GM19239 (cell line): ENCODE data around the gene NAT8.
"Not testable (repeated sequence)": the region's sequence is repeated elsewhere in the genome, so short reads cannot be mapped to it uniquely, and the experiment has no call there.

Source experiments
- DNase-seq: peaks from one replicate; pipeline ENCODE4 v3.0.0; 2011; ENCODE audit warnings: low spot score; ENCODE audit not compliant: insufficient read length
- FAIRE-seq: peaks from 2 replicates; lab custom pipeline; 2011; peaks lifted over from hg19 to GRCh38; lab: Jason Lieb, UNC

Gene NAT8, protein sequence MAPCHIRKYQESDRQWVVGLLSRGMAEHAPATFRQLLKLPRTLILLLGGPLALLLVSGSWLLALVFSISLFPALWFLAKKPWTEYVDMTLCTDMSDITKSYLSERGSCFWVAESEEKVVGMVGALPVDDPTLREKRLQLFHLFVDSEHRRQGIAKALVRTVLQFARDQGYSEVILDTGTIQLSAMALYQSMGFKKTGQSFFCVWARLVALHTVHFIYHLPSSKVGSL

DNA sequence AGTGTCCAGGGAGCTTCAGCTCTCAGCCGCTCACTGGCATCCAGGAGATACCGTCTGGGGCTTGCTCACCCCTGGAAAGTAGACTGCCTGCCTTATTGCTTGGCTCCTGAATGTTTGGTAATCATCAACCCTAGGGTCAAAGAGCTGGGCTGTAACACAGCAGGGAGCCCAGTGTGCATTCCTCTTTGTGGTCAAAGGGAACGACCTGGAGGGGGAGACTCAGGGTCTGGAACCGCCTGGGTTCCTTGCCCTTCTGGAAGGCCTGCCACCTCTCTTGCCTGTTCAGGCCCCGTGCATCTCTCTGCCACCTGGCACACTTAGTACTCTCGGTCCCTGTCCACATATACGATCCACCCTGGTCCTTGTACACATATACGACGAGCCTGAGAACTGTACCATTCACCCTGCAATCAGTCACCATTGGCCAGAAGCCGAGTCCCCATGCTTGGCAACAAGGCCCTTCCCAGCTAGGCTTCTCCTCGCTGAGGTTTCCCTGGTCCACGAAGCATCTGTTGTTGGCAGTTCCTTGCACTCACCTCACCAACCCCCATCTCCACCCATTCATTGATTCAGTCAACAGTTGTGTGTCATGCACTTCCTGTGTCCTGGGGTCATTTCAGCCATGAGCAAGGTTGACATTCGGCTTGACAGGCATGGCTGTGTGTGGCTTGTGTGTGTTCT, at the start of gene NAT8:
TSS of gene NAT8 (minus strand) at position 85 of the 681 bp plus-strand sequence. CDS start 794 bp downstream, outside the sequence.
- FAIRE-seq (no peak), DNase-seq (no peak)

DNA sequence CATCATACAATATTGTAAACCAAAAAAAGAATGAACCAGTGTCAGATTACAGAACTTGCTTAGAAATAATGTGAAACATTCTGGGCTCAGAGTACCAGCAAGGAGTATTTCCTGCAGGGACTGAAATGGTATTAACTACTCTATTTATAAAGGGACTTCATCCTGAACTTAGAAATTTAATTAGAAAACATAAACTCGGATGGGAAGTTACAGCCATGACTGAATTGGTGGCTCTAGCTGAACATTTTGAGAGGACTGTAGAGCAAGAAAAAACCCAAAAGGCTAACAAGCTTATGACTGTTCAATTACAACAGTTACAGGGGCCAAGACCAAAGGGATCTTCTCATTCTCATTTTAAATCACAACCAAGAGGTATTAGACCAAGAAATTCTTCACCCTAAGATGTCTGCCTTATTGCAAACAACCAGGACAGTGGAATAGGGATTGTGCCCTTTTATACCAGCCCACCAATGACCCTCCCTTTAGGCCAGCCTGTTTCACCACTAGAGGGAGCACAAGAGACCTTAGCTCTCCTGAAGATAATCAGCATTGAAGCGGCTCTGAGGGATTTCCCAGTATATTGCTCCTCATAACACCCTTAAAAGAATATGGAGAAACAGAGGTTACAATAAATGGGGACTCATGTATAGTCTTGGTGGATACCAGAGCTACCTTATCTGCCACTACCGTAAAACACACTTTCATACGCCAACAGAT, 48.3 kb upstream of the NAT8 start:
- DNase-seq = not testable (repeated sequence)

DNA sequence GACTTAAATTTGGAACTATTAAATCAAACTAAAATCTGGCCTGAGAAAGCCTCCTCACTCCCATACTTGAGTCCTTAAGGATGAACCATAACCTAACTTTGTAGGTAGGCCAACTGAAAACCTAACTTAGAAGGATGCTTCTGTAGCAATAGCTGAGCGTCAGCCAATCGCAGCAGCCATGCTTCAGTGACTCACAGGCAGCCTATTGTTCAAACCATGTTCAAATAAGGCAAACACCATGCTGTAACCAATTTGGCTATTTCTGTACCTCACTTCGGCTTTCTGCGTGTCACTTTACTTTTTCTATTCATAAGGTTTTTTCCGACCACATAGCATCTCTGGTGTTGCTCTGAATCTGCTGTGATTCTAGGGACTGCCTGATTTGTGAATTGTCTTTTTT, 46.3 kb upstream of the NAT8 start:
- FAIRE-seq, DNase-seq: not testable (repeated sequence)

More for the DNA sequence above, 48.3 kb upstream of the NAT8 start:
- peak; percentile 95 for FAIRE-seq

DNA sequence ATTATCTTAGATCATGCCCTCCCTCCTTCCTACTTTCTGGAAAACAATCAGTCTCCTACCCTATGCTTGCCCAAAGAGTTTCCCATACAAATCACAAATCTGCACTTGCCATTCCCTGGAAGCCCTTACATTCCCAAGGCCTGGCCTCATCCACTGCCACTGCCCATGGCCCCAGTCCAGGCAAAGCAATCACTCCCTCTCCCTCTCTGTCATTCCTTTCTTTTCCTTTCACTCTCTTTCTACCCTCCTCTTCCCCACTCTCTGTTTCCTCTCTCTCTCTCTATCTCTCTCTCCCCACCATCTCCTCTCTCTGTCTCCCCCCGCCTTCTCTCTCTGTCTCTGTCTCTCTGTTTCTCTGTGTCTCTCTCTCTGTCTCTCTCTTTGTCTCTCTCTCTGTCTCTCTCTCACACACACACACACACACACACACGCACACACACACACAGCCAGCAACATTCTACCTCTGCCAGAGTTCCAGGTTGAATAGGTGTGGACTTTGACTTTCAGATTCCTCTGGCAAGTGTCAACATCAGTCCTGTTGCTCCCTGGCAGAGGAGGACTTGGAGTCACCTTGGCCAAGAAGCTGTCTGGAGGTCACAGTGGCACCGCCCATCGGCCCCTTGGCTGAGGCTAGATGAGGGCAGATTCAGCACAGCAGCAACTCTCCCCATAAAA, 43.7 kb upstream of the NAT8 start:
- DNase-seq (no peak), FAIRE-seq (no peak)

DNA sequence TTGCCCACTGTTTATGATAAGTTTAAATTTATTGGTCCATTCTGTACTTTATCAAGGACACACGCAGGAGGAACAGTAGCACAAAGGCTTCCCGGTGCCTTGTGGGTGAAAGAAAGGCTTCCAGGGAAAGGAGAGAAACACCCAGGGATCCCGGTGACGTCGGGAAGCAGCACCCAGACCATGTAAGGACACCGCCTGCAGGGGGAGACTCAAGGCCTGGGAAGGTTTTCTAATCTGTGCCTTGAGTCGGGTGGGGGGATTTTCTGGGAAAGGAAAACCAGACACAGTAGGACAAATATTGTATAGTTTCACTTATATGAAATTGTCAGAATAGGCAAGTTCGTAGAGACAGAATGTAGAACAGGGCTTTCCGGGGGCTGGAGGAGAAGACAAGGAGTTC, 42.7 kb upstream of the NAT8 start:
- not testable (repeated sequence) for FAIRE-seq, DNase-seq

DNA sequence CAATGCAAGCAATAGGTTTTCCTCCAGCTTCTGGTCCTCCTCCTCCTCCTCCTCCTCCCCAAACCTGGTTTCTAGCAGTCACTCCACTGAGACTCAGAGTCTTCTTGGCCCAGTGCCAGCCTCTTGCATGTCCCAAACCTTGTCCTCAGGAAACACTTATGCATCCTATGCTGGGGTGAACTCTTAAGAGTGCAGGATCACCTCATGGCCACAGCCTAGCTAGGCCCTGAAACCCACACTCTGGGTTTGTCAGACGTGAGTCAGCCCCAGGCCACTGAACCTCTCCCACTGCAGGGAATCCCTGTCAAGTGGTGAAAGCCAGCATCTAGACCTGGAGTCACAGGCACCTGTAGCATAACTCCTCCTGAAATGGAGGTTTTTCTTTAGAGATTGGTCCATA, 42.1 kb upstream of the NAT8 start:
- DNase-seq, FAIRE-seq: not testable (repeated sequence)

DNA sequence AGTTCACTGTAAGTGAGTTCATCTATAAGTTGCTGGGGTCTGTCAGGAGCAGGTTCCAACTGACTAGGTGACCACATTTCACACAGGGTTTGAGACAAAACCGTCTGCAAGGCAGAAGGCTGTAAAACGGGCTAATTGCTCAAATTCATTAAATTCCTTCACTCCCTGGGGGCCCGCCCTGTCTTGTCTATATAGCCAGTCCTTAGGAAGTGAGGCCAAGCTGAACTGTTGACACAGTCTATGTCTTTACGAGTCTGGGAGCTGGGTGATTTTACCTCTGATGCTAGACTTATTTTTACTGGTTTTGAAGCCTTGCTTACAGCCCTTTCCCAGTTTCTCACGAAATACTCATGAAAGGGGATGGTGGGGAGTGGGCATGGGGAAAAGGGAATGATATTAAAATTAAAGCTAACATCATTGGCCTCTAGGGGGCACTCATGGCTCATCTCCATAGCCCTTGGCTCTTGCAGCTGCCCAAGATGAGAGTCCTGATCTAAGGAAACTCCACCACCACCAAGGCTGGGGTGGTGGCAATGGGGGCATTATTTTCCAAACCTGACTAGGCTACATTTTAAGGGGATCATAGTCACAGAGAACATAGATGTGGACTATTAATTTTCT, 37.8 kb upstream of the NAT8 start:
- not testable (repeated sequence) for DNase-seq, FAIRE-seq

DNA sequence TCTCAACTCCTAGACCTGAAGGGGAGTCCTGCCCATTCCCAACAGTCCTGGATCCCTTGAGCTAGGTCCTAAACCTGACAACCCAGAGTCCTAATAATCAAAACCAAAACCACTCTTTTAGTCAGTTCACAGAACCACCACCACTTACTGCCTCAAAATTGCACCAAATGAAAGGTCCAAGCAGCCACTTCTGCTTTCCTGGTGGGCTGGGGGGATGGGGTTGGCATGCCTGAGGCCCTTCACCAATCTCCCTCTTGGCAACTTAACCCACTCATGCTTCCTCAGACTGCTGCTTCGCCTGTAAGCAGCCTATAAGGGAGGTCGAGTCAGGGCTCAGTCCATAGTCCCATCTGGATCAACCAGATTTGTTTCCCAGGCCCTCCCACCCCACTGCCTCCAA, 37.0 kb upstream of the NAT8 start:
- FAIRE-seq, DNase-seq: not testable (repeated sequence)

DNA sequence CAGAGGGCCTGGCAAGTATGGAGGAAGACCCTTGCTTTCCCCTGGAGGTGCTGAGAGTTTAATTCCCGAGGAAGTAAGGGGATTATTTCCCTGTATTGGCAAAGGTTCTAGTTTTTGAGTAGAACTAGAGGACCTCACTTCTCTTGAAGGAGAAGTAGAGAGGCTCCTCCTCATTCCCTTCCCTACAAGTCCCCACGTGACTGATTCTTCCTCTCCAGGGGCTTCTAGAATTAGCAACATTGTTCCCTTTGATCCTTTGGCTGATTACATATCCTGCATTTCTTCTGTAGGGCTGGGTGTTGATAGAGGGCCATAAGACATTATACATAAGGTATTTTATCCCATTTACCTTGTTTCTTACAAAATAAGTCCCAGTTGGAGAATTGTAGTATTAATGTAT, 35.8 kb upstream of the NAT8 start:
- not testable (repeated sequence) for FAIRE-seq, DNase-seq

DNA sequence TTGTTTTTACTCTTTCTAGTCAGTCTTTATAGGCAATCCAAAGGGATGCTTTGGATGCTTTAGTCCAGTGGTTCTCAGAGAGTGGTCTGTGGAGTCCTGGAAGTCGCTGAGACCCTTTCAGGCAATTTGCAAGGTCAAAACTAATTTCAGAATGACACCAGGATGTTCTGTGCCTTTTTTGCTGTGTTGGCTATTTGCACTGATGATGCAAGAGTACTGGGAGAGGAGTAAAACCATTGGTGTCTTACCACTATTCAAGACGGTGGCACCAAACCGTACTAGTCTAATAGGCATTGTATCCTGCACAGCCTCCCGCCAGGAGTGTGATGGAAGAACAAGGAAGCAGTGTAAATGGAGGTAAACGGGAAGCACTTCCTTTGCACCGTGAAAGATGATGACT, 34.0 kb upstream of the NAT8 start:
- FAIRE-seq, DNase-seq: not testable (repeated sequence)

DNA sequence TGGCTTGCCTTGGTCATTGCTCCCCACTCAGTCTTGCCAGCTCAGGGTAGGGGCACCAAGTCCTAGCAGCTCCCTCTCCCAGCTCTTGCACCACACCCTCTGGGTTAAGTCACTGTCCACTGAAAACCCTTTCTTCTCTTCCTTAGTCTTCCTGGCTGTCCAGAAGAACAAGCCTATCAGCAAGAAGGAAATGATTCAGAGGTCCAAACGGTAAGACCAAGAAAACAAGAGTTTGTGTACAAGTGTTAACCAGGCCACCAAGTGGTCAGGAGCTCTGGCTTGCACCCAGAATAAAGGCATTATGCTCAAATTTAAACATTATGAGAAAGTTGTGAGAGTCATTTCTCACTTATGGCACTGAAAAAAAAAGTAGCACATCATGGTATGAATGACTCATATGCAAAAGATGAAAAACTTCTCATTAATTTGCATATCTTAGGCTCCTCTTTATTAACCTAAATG, 32.5 kb upstream of the NAT8 start:
- not testable (repeated sequence) for FAIRE-seq, DNase-seq

DNA sequence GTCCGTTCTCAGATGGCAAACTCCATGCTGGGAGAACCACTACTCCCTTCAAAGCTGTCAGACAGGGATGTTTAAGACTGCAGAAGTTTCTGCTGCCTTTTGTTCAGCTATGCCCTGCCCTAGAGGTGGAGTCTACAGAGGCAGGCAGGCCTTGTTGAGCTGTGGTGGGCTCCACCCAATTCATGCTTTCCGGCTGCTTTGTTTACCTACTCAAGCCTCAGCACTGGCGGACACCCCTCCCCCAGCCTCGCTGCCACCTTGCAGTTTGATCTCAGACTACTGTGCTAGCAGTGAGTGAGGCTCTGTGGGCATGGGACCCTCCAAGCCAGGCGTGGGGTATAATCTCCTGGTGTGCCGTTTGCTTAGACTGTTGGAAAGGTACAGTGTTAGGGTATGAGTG, 27.8 kb upstream of the NAT8 start:
- FAIRE-seq, DNase-seq: not testable (repeated sequence)

DNA sequence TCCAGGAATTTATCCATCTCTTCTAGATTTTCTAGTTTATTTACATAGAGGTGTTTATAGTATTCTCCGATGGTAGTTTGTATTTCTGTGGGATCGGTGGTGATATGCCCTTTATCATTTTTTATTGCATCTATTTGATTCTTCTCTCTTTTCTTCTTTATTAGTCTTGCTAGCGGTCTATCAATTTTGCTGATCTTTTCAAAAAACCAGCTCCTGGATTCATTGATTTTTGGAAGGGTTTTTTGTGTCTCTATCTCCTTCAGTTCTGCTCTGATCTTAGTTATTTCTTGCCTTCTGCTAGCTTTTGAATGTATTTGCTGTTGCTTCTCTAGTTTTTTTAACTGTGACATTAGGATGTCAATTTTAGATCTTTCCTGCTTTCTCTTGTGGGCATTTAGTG, 25.0 kb upstream of the NAT8 start:
- not testable (repeated sequence) for FAIRE-seq, DNase-seq

DNA sequence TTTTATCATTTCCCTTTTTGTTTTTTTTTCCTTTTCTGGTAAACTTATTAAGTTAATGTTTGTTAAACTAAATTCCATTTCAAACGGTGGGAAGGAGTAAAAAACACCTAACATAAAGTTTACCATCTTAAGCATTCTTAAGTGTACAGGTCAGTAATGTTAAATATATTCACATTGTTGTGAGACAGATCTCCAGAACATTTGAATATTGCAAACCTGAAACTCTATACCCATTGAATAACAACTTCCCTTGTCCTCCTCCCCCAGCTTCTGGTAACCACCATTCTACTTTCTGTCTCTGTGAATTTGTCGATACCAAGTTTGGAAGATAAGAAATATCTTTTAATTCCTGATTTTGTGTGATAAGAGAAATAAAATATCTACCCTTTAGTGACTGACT, 12.0 kb upstream of the NAT8 start:
- FAIRE-seq (no peak), DNase-seq (no peak)

DNA sequence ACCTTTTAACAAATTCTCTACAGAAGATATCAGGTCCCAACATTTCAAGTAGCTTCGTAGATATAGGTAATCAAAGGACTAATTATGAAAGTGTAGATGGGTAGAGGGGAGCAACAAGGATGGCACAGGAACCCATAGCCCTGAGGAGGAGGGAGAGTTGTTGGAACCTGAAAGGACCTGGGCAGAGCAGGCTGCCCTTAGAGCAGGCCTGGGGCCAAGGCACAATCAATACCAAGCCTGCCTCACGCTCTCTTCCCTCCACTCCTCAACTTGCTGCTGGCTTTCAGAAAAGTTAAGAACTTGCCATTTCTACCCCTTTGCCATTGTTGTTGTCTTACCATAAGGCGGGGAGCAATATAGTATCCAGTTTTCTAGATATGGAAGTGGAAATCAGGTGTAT, 10.1 kb upstream of the NAT8 start:
- DNase-seq (no peak), FAIRE-seq (no peak)

DNA sequence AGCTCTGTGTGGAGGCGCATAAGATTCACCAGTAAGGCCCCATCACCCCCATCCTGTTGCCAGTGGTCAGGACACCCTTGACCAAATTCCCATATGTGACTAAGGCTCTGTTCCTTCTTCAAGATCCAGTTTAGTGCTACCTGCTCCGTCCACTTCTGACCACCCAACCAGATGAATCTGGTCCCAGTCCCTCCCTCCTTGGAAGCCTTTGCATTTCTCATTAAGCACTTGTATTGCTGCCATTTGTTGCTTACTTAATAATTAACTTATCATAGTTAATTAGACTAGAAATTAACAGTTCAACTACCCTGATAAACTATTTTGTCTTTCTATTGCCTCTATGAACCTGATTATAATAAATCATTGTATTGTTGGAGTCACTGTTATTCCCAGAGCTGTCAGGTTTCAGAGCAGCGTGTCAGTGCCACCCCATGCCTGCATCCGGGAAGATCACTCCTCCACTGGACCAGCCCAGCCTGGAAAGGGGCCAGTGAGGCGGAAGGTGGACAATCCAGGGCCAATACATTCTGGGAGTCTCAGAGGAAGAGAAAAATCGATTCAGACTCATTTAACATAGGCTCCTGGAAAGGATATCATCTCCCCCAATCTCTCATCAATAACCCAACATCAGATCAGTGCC, 9.5 kb upstream of the NAT8 start:
- no peak for DNase-seq
- FAIRE-seq = no peak

DNA sequence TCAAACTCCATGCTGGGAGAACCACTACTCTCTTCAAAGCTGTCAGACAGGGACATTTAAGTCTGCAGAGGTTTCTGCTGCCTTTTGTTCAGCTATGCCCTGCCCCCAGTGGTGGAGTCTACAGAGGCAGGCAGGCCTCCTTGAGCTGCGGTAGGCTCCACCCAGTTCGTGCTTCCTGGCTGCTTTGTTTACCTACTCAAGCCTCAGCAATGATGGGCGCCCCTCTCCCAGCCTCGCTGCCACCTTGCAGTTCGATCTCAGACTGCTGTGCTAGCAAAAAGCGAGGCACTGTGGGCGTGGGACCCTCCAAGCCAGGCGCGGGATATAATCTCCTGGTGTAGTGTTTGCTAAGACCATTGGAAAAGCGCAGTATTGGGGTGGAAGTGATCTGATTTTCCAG, 5.5 kb upstream of the NAT8 start:
- DNase-seq, FAIRE-seq: not testable (repeated sequence)

DNA sequence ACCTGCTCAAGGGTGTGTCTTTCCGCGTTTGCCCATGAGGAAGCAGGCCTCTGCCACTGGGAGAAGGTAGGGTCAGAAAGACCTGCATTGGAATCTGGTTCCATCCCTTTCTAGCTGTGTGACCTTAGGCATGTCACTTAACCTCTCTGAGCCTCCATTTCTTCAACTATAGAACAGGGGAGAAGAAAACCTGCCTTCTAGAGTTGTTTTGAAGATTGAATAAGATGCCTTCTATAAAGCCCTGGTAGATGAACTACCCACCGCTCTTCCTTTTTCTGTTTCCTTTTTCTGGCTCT, 507 bp downstream of the NAT8 start:
- FAIRE-seq = no peak
- no peak for DNase-seq

DNA sequence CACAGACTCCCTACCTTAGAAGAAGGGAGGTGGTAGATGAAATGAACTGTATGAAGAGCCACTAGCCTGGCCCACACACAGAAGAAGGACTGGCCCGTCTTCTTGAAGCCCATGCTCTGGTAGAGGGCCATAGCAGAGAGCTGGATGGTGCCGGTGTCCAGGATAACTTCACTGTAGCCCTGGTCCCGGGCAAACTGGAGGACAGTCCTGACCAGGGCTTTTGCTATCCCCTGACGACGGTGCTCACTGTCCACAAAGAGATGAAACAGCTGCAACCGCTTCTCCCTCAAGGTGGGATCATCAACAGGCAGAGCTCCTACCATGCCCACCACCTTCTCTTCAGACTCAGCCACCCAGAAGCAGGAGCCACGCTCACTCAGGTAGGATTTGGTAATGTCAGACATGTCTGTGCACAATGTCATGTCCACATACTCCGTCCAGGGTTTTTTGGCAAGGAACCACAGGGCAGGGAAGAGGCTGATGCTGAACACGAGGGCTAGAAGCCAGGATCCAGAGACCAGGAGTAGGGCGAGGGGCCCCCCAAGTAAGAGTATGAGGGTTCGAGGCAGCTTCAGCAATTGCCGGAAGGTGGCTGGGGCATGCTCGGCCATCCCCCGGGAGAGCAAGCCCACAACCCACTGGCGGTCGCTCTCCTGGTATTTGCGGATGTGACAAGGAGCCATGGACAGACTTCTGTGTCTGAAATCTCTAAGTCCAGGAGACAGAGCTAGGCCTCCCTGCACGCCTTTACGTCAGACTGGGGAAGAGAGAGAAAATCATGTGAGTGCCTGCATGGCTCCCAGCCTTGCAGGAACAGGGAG, 1.1 kb downstream of the NAT8 start:
- DNase-seq = no peak
- no peak for FAIRE-seq
